Limb (tissue), 2 donors: ENCODE results near the gene RBBP8NL.
A peak's percentile ranks its signal among the peaks of the same experiment; 100 is the strongest.
"Not testable (repeated sequence)": the region's sequence is repeated elsewhere in the genome, so short reads cannot be mapped to it uniquely, and the experiment has no call there.

Experiments used
- DNase-seq, 2 donors: peaks; one replicate each; pipeline ENCODE4 v3.0.0-alpha.2; 2016; ENCODE audit errors: extremely low spot score in 2 of 2

Gene RBBP8NL

DNA sequence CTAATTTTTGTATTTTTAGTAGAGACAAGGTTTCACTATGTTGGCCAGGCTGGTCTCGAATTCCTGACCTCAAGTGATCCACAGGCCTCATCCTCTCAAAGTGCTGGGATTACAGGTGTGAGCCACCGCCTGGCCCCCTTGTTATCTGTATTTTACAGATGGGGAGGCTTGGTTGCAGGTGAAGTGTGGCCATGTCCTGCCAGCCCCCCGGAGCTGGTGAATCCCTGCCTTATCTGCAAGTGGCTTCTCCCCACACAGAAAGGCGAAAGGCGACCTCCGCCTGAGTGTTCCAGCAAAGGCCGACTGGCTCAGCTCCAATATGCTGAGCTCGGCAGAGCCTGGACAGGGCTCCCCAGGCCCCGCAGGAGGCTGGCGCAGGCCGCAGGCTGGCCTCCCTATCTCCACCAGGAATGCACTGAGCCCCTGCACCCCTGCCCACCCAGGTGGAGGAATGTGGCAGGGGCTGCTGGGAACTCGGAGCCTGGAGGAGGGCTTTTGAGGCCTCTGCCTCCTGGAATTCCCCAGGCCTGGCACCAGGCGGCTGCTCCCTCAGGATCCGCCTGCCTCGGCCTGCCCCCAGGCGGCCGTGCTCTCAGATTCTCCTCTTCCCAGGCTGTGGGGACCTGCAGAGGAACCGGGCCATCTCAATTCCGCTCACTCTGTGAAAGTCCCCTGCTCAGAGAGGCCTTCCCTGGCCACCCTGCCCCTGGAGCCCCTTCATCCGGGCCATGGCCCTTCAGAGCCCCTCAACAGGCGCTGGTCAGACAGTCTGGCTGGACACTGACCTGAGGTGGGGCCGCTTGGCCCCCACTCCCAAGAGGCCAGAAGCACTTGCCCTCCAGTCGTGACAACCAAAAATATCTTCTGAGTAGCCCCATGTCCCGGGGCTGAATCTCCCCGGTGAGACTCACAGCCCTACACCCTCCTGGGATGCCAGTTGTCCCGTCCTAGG lies 51.0 kb downstream of the RBBP8NL start:
- no peak for DNase-seq

- DNase-seq: no peak
Measured at GRCh38 chr20:62374331-62375152, 52.8 kb downstream of the RBBP8NL start.

DNA sequence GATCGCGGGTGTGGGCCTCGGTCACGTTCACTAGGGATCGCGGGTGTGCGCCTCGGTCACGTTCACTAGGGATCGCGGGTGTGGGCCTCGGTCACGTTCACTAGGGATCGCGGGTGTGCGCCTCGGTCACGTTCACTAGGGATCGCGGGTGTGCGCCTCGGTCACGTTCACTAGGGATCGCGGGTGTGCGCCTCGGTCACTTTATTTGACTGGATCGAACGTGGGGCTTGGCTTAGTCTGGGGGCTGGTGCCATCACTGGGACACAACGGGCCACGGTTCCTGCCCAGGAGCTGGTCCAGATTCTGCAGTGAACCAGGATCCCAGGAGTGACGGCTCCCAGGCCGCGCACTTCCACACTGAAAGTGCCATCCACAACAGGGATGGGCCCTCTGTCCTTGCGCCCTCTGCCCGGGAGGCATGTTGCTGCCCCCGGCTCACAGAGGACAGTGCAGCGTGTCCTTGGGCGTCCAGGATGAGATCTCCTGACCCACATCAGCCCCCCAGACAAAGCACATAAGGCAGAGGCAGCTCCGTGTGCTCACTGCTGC lies 53.6 kb downstream of the RBBP8NL start:
- DNase-seq: not testable (repeated sequence)

- no peak for DNase-seq
Measured at GRCh38 chr20:62372042-62372993, 55.0 kb downstream of the RBBP8NL start.

DNA sequence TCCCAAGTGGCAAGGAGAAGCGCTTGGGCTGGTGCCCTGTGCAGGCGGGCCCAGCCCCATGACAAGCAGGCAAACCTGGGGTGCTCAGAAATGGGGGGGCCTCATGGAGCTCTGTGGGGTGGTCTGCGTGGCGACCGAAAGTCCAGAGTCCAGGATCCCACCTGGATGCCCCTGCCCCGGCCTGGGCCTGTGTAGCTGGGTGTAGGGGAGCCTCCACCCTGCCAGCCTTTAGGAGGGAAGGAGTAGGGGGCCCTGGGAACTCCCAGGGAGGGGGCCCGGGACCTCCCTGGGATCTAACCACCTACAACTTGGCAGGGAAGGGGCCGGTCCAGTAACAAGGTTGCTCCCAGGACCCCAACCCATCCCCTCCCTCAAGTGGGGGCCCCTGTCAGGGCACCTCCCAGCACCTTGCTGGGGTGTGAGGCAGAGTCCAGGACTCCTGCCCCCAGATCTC lies 55.7 kb downstream of the RBBP8NL start:
- DNase-seq: no peak

- DNase-seq: no peak
Measured at GRCh38 chr20:62370807-62371587, 56.3 kb downstream of the RBBP8NL start.

DNA sequence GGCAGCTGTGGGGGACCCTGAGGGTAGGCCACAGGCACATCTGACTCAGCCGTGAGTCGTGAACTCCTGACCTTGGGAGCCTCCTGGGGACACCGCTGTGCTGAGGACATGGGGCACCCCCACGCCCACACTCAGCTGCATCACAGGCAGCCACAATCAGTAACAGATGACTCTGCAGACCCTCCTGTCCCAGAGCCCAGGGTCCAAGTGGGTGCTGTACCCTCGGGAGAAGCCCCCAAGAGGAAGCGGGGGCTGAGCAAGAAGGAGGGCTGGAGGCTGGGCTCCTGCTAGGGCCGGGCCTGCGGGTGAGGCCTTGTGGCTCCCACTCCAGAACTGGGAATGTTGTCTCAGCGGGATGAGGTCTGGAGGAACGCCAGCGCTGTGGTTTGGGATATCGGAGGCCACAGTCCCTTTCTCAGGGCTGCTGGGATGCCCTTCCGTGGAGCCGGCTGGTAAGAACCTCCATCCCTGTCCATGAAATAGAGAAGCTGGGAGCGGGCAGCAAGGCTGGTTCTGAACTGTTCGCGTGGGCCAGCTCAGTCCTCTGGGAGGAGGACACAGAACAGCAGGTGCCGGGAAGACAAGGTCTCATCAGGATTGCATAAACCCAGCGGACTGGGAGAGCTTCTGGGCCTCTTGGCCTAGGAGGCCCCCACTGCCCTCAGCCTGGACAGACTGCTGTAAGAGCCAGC lies 57.1 kb downstream of the RBBP8NL start:
- no peak for DNase-seq

GRCh38 chr20:62369815-62370114 lies 57.6 kb downstream of the RBBP8NL start:
- DNase-seq: no peak

DNA sequence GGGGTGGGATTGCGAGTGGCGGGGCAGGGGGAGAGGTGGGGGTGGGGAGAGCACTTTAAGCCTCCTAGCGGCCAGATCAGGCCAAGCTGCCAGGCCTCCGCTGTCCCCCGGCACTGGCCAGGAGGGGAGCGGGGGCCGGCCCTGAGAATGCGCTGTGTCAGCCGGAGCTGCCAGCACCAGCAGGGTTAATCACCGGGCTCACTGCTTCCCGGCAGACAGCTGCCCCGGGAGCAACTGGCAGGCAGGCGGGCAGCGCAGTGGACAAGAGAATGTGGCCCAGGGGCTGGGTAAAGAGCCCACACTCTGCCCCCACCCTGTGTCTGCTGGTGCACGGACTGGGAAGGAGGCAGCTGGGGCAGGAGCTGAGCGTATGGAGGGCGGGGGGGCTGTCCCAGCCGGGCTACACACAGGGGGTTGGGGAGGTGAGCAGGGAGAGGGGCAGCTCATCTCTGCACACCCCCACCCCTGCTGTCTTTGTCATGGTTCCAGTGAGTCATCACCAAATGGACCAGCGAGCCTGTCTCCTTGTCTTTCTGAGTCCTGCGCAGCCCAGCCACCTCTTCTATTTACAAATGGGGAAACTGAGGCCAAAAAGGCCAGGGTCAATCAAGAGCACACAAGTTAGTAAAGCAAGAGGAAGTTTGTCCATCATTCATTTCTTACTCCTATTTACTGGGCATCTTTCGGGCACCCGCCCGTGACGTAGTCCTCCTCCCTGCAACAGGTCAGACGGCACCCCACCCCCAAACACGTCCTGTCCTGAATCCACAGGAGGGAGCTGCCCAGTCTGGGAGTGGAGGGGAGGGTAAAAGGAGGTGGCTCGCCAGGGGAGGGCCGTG lies 58.1 kb downstream of the RBBP8NL start:
- no peak for DNase-seq

DNA sequence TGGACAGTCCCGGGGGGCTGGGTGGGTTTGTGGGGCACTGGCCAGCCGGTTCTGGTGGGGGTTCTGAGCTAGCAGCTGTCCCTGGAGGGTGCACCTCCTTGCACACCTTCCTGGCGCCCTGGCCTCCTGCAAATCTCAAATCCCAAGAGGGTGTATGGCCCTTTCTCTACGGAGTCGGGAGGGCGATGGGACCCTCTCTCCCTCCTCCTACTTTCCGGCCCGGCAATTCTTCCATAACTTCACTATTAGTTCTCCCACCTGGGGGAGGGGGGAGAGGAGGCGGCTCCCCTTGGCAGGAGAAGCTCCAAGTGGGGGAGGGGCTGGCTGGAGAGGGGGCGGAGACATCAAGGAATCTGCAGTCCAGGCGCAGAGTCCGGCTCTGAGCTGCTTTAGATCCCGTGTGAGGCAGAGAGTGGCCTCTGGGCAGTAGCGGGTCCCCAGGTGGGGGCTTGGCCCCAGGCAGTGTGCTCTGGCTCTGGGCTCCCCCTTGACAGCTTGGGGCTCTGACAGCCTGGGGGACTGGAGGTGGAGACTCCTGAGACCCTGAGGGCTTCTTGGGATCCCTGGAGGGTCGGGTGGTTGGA lies 58.9 kb downstream of the RBBP8NL start:
- peak in 1 of 2 donors; percentile 71 for DNase-seq

DNA sequence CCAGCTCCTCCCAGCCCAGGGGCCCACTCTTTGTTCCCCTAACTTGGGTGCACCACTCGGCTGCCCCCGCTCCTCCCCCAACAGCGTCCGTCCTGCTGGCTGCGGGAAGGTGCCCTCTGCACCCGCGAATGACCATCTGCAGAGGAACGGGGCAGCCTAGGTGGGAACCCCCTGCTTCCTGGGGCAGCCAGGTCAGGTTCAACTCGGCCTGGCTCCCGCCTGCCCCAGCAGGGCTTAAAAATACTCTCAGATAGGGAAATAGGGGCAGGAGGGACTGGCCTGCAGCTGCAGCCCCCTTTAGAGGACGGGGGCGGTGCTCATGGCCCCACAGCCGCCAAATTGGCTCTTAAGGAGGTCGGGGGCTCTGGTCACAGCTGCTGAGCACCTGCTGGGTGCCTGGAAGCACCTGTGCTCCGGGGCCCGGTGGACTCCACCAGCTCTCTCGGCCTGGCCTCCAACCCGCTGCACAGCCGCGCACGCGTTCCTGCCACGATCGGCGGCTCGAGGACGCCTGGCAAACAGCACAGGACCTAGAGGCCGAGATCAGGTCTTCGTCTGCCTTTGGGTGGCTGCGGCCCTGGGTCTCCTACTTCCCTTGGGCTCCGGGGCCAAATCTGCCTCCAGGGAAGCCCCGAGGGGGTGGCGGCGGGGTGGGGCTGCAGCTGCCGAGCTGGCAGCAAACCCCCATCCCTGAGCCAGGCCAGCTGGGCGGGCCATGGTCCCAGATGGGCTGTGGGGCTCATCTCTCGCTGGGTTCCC lies 59.5 kb downstream of the RBBP8NL start:
- peak in 1 of 2 donors; percentile 66 for DNase-seq

DNA sequence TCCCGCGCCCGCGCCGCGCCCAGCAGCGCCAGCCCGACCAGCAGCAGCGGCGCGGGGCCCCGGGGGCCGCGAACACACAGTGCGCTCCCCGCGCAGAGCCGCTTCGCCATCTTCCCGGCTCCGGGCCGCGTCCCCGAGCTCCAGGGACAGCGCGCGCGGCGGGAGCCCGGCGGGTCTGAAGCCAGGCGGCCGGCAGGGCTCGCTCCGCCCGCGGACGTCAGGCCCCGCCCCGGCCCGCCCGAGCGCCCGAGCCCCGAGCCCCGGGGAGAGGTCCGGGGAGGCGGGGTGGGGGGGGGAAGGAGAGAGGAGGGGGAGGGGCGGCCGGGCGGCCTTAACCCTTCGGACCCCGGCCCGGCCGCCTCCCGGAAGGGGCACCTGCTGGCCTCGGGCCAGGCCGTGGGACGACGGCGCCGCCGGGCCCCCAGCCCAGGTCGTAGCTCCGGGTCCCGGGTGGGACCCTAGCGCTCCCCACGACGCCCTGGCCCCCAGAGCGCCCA lies 60.2 kb downstream of the RBBP8NL start, which contains the start of gene LAMA5:
Gene LAMA5, minus strand, starts transcription at position 177 of the 497 bp plus-strand sequence. Its CDS starts 67 bp downstream, at position 110.
- peak in 1 of 2 donors; percentile 75 for DNase-seq

DNA sequence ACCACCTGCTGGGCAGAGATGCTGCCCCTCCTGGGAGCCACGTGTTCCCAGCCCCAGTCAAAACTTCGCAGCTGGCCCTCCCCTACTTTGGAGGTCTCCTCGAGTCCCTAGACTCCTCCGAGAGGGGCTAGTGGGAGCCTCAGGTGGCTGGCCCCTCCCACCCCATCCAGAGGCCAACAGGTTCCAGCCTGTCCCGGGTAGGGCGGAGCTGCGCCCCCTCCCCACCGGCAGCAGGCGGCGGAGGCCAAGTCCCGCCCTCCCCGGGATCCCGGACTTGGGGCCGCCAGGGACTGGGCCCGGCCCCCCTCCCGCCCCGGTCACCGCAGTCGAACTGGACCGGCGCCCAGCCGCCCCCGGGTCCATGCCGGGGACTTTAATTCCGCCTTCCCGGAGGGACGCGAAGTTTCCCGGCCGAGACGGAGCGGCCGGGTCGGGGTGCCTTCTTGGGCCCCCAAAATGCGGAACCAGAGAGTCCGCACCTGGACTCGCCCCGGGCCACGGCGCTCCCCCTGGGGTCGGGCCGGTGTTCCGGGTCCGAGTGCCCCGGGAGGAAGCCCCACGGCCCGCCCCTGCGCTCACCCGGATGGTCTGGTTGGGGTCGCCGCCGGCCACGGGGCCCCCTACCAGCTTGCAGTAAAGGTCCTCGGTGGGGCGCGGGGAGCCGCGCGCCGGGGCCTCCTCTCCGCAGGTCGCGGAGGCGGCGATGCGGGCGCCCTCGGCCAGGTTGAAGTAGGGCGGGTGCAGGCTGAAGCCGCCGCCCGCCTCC lies 60.8 kb downstream of the RBBP8NL start:
- peak in 1 of 2 donors; percentile 58 for DNase-seq

DNA sequence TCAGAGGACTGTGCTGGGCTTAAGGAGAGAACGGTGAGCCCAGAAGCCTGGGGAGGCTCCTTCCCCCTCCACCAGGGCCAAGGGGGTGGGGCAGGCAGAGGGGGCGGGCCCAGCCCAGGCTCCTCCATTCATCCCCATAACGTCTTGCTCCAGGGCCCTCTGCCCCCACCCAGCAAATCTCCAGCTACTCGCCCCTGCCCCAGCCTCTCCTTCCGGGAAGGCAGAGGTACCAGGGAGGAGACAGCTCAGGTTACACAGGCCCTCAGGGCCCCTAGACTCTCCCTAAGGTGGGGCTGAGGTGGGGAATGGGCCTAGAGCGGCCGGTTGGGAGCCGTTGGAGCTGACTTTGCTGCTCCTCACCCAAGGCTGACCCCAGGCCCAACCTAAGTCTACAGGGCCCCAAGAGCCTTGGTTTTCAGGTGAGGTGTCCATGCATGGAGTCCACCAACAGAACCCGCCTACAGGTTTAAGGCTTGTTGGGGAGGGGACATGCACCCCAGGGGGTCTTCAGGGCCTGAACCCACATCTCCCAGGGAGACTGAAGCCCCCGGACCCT lies 61.4 kb downstream of the RBBP8NL start:
- peak in 1 of 2 donors; percentile 58 for DNase-seq

DNA sequence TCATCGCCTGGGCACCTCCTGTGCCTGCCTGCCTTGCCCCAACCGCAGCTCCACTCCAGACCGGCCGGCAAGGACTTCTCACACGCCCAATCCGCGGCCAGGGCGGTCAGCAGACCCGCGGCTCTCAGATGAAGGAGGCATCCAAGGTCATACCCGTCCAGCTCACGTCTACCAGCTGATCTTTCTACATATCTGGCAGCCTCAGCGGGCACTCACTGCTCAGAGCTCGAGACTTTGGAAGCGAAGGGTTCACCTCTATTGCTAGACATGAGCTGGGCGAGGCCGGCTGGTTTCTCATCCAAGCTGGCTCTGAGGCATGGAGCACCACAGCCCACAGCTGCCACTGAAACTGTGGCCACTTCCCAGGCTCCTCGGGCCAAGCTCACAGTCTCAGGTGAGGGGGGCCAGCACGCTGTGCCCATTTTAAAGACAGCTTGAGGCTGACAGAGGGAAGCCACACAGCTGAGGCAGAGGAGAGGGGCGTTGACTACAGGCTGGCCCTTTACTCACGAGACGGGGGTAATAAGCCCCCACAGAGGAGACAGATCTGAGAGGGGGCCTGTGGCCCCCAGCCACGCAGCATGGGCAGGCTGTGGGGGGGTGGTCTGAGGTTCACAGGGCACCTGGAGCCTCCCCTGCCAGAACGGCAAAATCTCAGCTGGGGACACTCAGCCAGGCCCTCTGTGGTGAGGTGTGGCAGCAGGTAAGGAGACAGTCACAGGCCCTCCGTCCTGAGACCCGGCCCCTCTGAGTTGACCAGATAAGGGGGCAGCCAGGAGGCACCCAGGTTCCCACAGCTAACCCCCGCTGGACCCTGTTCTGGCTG lies 62.2 kb downstream of the RBBP8NL start:
- DNase-seq: peak in 1 of 2 donors; percentile 32
